H1 (cell line): ENCODE measurements around the gene HMG20A. TPM values are rescaled to one million over a fixed set of nuclear protein-coding genes. Genes with fewer than 3 reads are reported as not detected.

ENCODE experiments used
- CTCF ChIA-PET: fragments of 300-600 bp; sonication (Branson Sonifier 250); formaldehyde crosslinking; loops from one replicate; lab custom pipeline; 2021; ENCODE audit not compliant: partially characterized antibody; lab: Charles Lee
- POLR2A ChIA-PET: fragments of 300-600 bp; sonication (Branson Sonifier 250); formaldehyde crosslinking; loops from one replicate; lab custom pipeline; 2021; ENCODE audit warnings: inconsistent platforms; ENCODE audit not compliant: partially characterized antibody; lab: Charles Lee
- DNase-seq, 2 experiments: peaks; one replicate each; pipeline versions ENCODE4 v3.0.0 to v3.0.0-alpha.2; 2010 to 2022; ENCODE audit warnings: low spot score in 2 of 2, low read depth in 1 of 2, mixed read lengths in 1 of 2
- FAIRE-seq: peaks from 2 replicates; lab custom pipeline; 2011; peaks lifted over from hg19 to GRCh38; lab: Jason Lieb, UNC
- H2AFZ ChIP-seq: 2 replicates; pipeline ENCODE4 v1.8.1; 2012; ENCODE audit warnings: low read length, inconsistent platforms
- H2AK5ac ChIP-seq: 2 replicates; pipeline ENCODE4 v1.6.1; 2013; ENCODE audit warnings: low read depth, low read length
- H2BK120ac ChIP-seq: replicated peaks from 2 replicates; pipeline ENCODE3; 2013; ENCODE audit warnings: low read depth, low read length, inconsistent platforms
- H2BK12ac ChIP-seq: 2 replicates; pipeline ENCODE4 v1.6.1; 2013; ENCODE audit warnings: low read depth, low read length
- H2BK15ac ChIP-seq: 2 replicates; pipeline ENCODE4 v1.6.1; 2013; ENCODE audit warnings: low read length
- H2BK20ac ChIP-seq: 2 replicates; pipeline ENCODE4 v1.6.1; 2013; ENCODE audit warnings: low read length
- H2BK5ac ChIP-seq: 2 replicates; pipeline ENCODE4 v1.6.1; 2013; ENCODE audit warnings: low read depth, low read length
- H3K14ac ChIP-seq: 2 replicates; pipeline ENCODE4 v1.6.1; 2013; ENCODE audit warnings: inconsistent platforms; ENCODE audit not compliant: insufficient read length
- H3K18ac ChIP-seq: 2 replicates; pipeline ENCODE4 v1.6.1; 2013; ENCODE audit warnings: low read length; ENCODE audit errors: extremely low read depth
- H3K23ac ChIP-seq: 2 replicates; pipeline ENCODE4 v1.6.1; 2013; ENCODE audit warnings: inconsistent platforms; ENCODE audit not compliant: insufficient read length
- H3K23me2 ChIP-seq: 2 replicates; pipeline ENCODE4 v1.6.1; 2013; ENCODE audit warnings: low read depth, low read length
- H3K27ac ChIP-seq: 2 replicates; pipeline ENCODE4 v1.6.1; 2011; ENCODE audit warnings: low read depth, low read length, inconsistent platforms
- H3K27me3 ChIP-seq, 4 experiments: replicated peaks in 1 of 4; 1 replicate in 1 of 4; 2 replicates in 3 of 4; pipeline versions ENCODE4 v1.6.1 to v1.8.1; 2011 to 2013; ENCODE audit warnings: low read length in 3 of 4, mild to moderate bottlenecking in 3 of 4, inconsistent platforms in 2 of 4, mixed read lengths in 2 of 4, moderate library complexity in 1 of 4; ENCODE audit not compliant: control insufficient read depth in 3 of 4, insufficient read depth in 3 of 4; ENCODE audit errors: extremely low read depth in 1 of 4
- H3K36me3 ChIP-seq, 4 experiments: 2 replicates each; pipeline versions ENCODE4 v1.6.1 to v1.8.1; 2011 to 2013; ENCODE audit warnings: mild to moderate bottlenecking in 4 of 4, low read length in 3 of 4, moderate library complexity in 2 of 4, control low read depth in 1 of 4, inconsistent platforms in 1 of 4; ENCODE audit not compliant: insufficient read depth in 4 of 4, control insufficient read depth in 2 of 4
- H3K4ac ChIP-seq: replicated peaks from 2 replicates; pipeline ENCODE3; 2013; ENCODE audit warnings: low read length, low read depth, mixed read lengths, inconsistent platforms; ENCODE audit not compliant: insufficient read length
- H3K4me1 ChIP-seq, 4 experiments: replicated peaks in 1 of 4; 1 replicate in 1 of 4; 2 replicates in 3 of 4; pipeline versions ENCODE4 v1.6.1 to v1.8.1; 2011 to 2013; ENCODE audit warnings: low read length in 3 of 4, inconsistent platforms in 2 of 4, mixed read lengths in 1 of 4; ENCODE audit not compliant: insufficient read depth in 4 of 4, control insufficient read depth in 3 of 4
- H3K4me2 ChIP-seq, 2 experiments: 2 replicates each; pipeline versions ENCODE4 v1.6.1 to v1.8.1; 2011 to 2013; ENCODE audit warnings: low read depth in 2 of 2, low read length in 2 of 2, control low read depth in 1 of 2, inconsistent platforms in 1 of 2, mild to moderate bottlenecking in 1 of 2; ENCODE audit not compliant: insufficient read depth in 1 of 2
- H3K4me3 ChIP-seq, 4 experiments: fragments of 200-600, 300-600 bp in 1 of 4; sonication (generic), shearing (Covaris generic), sonication (Bioruptor Twin) in 1 of 4; 2 replicates each; pipeline versions ENCODE4 v1.5.1 to v1.8.1; 2011 to 2016; ENCODE audit warnings: low read length in 4 of 4, low read depth in 3 of 4, control low read depth in 2 of 4, inconsistent platforms in 2 of 4, mild to moderate bottlenecking in 2 of 4, mixed read lengths in 1 of 4, moderate library complexity in 1 of 4; ENCODE audit not compliant: insufficient read depth in 2 of 4; ENCODE audit errors: extremely low read depth in 1 of 4
- H3K56ac ChIP-seq: replicated peaks from 2 replicates; pipeline ENCODE3; 2013; ENCODE audit warnings: low read depth, mild to moderate bottlenecking, mixed read lengths, low read length, inconsistent platforms; ENCODE audit not compliant: insufficient read length
- H3K79me1 ChIP-seq: 2 replicates; pipeline ENCODE4 v1.6.1; 2013; ENCODE audit warnings: low read depth, low read length, control low read depth
- H3K79me2 ChIP-seq, 2 experiments: 2 replicates each; pipeline versions ENCODE4 v1.6.1 to v1.8.1; 2012 to 2013; ENCODE audit warnings: low read length in 2 of 2, mild to moderate bottlenecking in 2 of 2, inconsistent platforms in 1 of 2; ENCODE audit not compliant: insufficient read depth in 2 of 2, control insufficient read depth in 1 of 2
- H3K9ac ChIP-seq, 4 experiments: replicated peaks in 1 of 4; 1 replicate in 1 of 4; 2 replicates in 3 of 4; pipeline versions ENCODE4 v1.6.1 to v1.8.1; 2011 to 2013; ENCODE audit warnings: low read depth in 3 of 4, low read length in 3 of 4, control low read depth in 2 of 4, mild to moderate bottlenecking in 2 of 4, moderate library complexity in 2 of 4, inconsistent platforms in 1 of 4; ENCODE audit errors: extremely low read depth in 1 of 4
- H3K9me3 ChIP-seq, 2 experiments: 2 replicates each; pipeline versions ENCODE4 v1.6.1 to v1.8.1; 2012 to 2013; ENCODE audit warnings: mild to moderate bottlenecking in 2 of 2, moderate library complexity in 2 of 2, control low read depth in 1 of 2, inconsistent platforms in 1 of 2, low read depth in 1 of 2, low read length in 1 of 2, mixed read lengths in 1 of 2; ENCODE audit not compliant: insufficient read depth in 2 of 2
- H4K20me1 ChIP-seq, 2 experiments: replicated peaks in 1 of 2; 2 replicates each; pipeline versions ENCODE3 to v1.8.1; 2011 to 2013; ENCODE audit warnings: inconsistent platforms in 2 of 2, low read length in 2 of 2, mild to moderate bottlenecking in 1 of 2; ENCODE audit not compliant: insufficient read depth in 2 of 2, control insufficient read depth in 1 of 2
- H4K5ac ChIP-seq: 2 replicates; pipeline ENCODE4 v1.6.1; 2013; ENCODE audit warnings: low read length, low read depth, mixed read lengths, inconsistent platforms; ENCODE audit not compliant: insufficient read length
- H4K8ac ChIP-seq: 2 replicates; pipeline ENCODE4 v1.8.0; 2013; ENCODE audit warnings: mild to moderate bottlenecking, moderate library complexity, low read length, inconsistent platforms; ENCODE audit not compliant: insufficient read depth; ENCODE audit errors: extremely low read depth
- H4K91ac ChIP-seq: replicated peaks from 2 replicates; pipeline ENCODE3; 2013; ENCODE audit warnings: low read length, mixed read lengths, inconsistent platforms; ENCODE audit not compliant: insufficient read length
- ASH2L ChIP-seq: fragments of 200-600, 300-600 bp; sonication (generic); IDR thresholded peaks from one replicate; pipeline ENCODE4 v1.7.1; 2017; ENCODE audit warnings: low read length
- BCL11A ChIP-seq, 2 experiments: IDR thresholded peaks; one replicate each; pipeline ENCODE4 v1.6.1; 2011; ENCODE audit warnings: low read depth in 2 of 2, low read length in 2 of 2, mild to moderate bottlenecking in 2 of 2
- CHD1 ChIP-seq: IDR thresholded peaks from 2 replicates; pipeline ENCODE4 v1.6.1; 2012; ENCODE audit warnings: low read depth, low read length, improper control_type of control experiment
- EGR1 ChIP-seq: IDR thresholded peaks from 2 replicates; pipeline ENCODE4 v1.6.1; 2011; ENCODE audit warnings: low read depth, low read length, borderline replicate concordance
- JUND ChIP-seq: IDR thresholded peaks from 2 replicates; pipeline ENCODE4 v1.6.1; 2011; ENCODE audit warnings: mild to moderate bottlenecking, improper control_type of control experiment, low read length
- RAD21 ChIP-seq, 2 experiments: IDR thresholded peaks in 1 of 2; conservative IDR thresholded peaks in 1 of 2; 2 replicates each; pipeline ENCODE4 v1.6.1; 2011; ENCODE audit warnings: low read depth in 2 of 2, low read length in 2 of 2, improper control_type of control experiment in 1 of 2, inconsistent platforms in 1 of 2, mild to moderate bottlenecking in 1 of 2, moderate library complexity in 1 of 2
- RBBP5 ChIP-seq: IDR thresholded peaks from 2 replicates; pipeline ENCODE4 v1.7.1; 2012; ENCODE audit warnings: low read depth, mild to moderate bottlenecking, inconsistent platforms, low read length, moderate library complexity, borderline replicate concordance
- SIN3A ChIP-seq, 2 experiments: IDR thresholded peaks in 1 of 2; conservative IDR thresholded peaks in 1 of 2; 2 replicates each; pipeline ENCODE4 v1.6.1; 2011 to 2012; ENCODE audit warnings: low read length in 2 of 2, improper control_type of control experiment in 1 of 2, low read depth in 1 of 2, mild to moderate bottlenecking in 1 of 2
- SIRT6 ChIP-seq: IDR thresholded peaks from one replicate; pipeline ENCODE4 v1.7.1; 2012; ENCODE audit warnings: low read length, inconsistent platforms
- SIX5 ChIP-seq: IDR thresholded peaks from 2 replicates; pipeline ENCODE4 v1.6.1; 2011; ENCODE audit warnings: mild to moderate bottlenecking, low read depth, low read length
- WGBS, 2 experiments: shearing (Covaris generic) in 1 of 2; methylation state at CpG; one replicate each; pipeline versions ENCODE4 v1.1.6 to v1.1.7; 2013 to 2015; ENCODE audit warnings: low lambda C conversion rate in 2 of 2, mixed read lengths in 2 of 2, inconsistent platforms in 1 of 2, low coverage in 1 of 2, missing lambda C conversion rate in 1 of 2; ENCODE audit not compliant: insufficient replicate concordance in 2 of 2, insufficient coverage in 1 of 2, insufficient read length in 1 of 2; ENCODE audit errors: extremely low coverage in 1 of 2, missing lambda C conversion rate in 1 of 2; 5-methylcytosine and 5-hydroxymethylcytosine counted together
- polyA plus RNA-seq, 7 experiments: library from polyadenylated mRNA; depleted of rRNA in 3 of 7; stranded (reverse) in 5 of 7; unstranded in 2 of 7; fragments of >200 nt in 5 of 7; fragments of 200-250 nt in 2 of 7; gene quantifications; 1 replicate in 5 of 7; 2 replicates in 1 of 7; 4 replicates in 1 of 7; pipeline versions ENCODE4 v1.2.1 to v1.2.3, GENCODE V29; 2011 to 2013; ENCODE audit warnings: missing spikeins in 2 of 7, mixed read lengths in 2 of 7
- total RNA-seq: library from RNA; stranded (reverse); fragmentation: NEBNext Ultra II Directional; extraction: Animal tissue kit (Norgen Biotek cat#: 25700); gene quantifications from 2 replicates; pipeline ENCODE4 v1.2.1, GENCODE V29; 2021

Gene HMG20A
- total and polyA plus RNA-seq, 2 of the 8 experiments (the other 6 are each of a cell fraction or from before 2014, with no cell fraction given): 52.1 to 59.7 TPM

DNA sequence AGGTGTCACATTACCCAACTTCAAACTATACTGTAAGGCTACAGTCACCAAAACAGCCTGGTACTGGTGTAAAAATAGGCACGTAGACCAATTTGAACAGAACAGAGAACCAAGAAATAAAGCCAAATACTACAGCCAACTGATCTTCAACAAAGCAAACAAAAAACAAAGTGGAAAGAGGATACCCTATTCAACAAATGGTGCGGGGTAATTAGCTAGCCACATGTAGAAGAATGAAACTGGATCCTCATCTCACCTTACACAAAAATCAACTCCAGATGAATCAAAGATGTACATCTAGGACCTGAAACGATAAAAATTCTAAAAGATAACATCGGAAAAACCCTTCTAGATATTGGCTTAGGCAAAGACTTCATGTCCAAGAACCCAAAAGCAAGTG lies 13.8 kb upstream of the HMG20A start:
- CTCF ChIA-PET: interaction anchor here (0.6 to 1.0 kb wide), 2 partner anchors 12 to 215 kb away, joined by 3 to 4 read pairs; no protein-coding TSS in a partner anchor
- no peak for FAIRE-seq

More for the DNA sequence above, 13.8 kb upstream of the HMG20A start:
- Histone ChIP-seq H3K14ac (no peak overlapping the region), H4K20me1 (peaks cover 0 to 1% of the 10 kb centered on the region in 2 experiments), H4K8ac (no peak overlapping the region), H3K9ac (no peak overlapping the region), H3K4me2 (no peak overlapping the region), H3K23me2 (no peaks in the 10 kb centered on the region), H3K27me3 (no peaks in the 10 kb centered on the region), H4K5ac (no peak overlapping the region), H2BK20ac (no peak overlapping the region), H2BK12ac (no peak overlapping the region), H3K23ac (no peak overlapping the region), H3K36me3 (no peaks in the 10 kb centered on the region; a peak in 2 of 8 replicates), H2BK15ac (no peak overlapping the region), H2AFZ (no peak overlapping the region), H3K4ac (no peak overlapping the region), H3K79me2 (peaks cover 0 to 92% of the 10 kb centered on the region in 2 experiments; a peak in 3 of 4 replicates), H3K9me3 (no peaks in the 10 kb centered on the region), H3K18ac (no peak overlapping the region), H3K4me3 (no peak overlapping the region), H4K91ac (no peak overlapping the region), H3K79me1 (no peaks in the 10 kb centered on the region), H3K4me1 (peaks cover 0 to 5% (median 0%) of the 10 kb centered on the region in 4 experiments; a peak in 3 of 7 replicates), H2BK120ac (no peak overlapping the region), H2BK5ac (no peak overlapping the region), H2AK5ac (no peak overlapping the region), H3K27ac (no peak overlapping the region), H3K56ac (no peak overlapping the region)
- TF ChIP-seq SIN3A (conservative IDR thresholded peaks at IDR 0.05 in 1 of 2, IDR thresholded peaks at IDR 0.05 in 1 of 2; ENCODE audit: low read depth in 1 of 2, low read length in 2 of 2) (no peak), CHD1 (no peak), RBBP5 (no peak), SIX5 (no peak), ASH2L (no peak), EGR1 (no peak), RAD21 (IDR thresholded peaks at IDR 0.05 in 1 of 2, conservative IDR thresholded peaks at IDR 0.05 in 1 of 2; ENCODE audit: low read depth in 2 of 2, low read length in 2 of 2) (no peak), SIRT6 (no peak), JUND (no peak), BCL11A (IDR thresholded peaks at IDR 0.05; ENCODE audit: low read depth in 2 of 2, low read length in 2 of 2) (no peak)
- 94% methylated on average over 4 of the region's 4 CpGs; no CpG with 5 or more reads in 1 of the 2 experiments for WGBS, 2 experiments
- POLR2A ChIA-PET: no interaction called here
- no peak for DNase-seq
